Upper lobe of left lung (tissue), 4 donors: ENCODE data around the gene FAM236B.
"Not testable (repeated sequence)": the region's sequence is repeated elsewhere in the genome, so short reads cannot be mapped to it uniquely, and the experiment has no call there.

ENCODE experiments used
- CTCF ChIP-seq, 6 experiments: fragments of 450-650 bp in 4 of 6; fragments of 200-600 bp in 2 of 6; sonication (generic) in 2 of 6; IDR thresholded peaks; one replicate each; pipeline ENCODE4 v1.5.1; 2016 to 2019; ENCODE audit warnings: antibody characterized with exemption in 6 of 6
- POLR2A ChIP-seq, 4 donors: fragments of 450-650 bp; IDR thresholded peaks; one replicate each; pipeline ENCODE4 v1.5.1; 2016 to 2017; ENCODE audit warnings: antibody characterized with exemption in 4 of 4, mild to moderate bottlenecking in 2 of 4

- TF ChIP-seq POLR2A, CTCF (IDR thresholded peaks at IDR 0.05): not testable (repeated sequence)
Observed at GRCh38 chrX:72760454-72760853, 22.0 kb downstream of the FAM236B start.
